Measurements from ENCODE around the gene THG1L.

THG1L gene

DNA sequence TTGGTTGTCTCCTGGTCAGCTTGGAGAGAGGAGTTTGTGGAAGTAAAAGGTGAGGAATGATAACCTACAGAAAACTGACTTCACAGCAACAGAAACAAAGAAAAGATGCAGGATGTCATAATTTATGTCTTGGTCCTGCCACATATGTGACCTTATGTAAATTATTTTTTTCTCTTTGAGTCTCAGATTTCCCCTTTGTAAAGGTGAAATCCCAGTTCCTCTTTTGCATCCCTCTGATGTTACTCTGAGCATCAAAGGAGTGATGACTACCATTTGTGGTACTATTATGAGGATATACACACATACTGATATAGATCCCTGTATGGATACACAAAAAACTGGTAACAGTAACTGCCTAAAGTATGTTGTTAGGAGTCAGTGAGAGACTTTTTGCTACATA lies 1.4 kb upstream of the THG1L start:
- no peak for DNase-seq

DNA sequence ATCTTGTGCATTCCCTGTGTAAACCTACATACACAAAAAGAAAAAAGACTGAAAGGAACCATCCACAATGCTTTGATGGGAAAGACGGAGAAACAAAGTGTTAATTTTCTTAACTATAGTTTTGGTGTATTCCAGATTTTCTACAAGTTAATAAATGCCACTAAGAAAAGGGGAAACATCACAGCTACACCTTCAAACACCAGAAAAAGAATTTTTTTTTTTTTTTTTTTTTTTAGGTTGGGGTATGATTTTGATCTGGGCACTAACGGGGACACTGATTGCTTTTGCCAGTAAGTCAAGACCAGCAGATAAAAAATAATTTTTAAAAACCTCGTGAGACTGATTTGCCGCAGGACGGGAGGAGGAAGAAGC lies 334 bp upstream of the THG1L start:
- DNase-seq, result no peak

DNA sequence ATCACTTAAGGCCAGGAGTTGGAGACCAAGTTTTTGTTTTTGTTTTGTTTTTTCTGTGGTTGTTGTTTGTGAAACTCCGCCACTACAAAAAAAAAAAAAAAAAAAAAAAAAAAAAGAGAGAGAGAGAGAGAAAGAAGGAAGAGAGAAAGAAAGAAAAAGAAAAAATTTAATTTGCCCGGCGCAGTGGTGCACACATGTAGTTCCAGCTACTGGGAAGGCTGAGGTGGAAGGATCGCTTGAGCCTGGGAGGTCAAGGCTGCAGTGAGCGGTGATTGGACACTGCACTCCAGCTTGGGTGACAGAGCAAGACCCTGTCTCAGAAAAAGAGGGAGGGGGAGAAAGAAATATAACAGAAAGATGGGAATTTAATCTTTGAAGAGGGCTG lies 902 bp downstream of the THG1L start:
- no peak for DNase-seq

DNA sequence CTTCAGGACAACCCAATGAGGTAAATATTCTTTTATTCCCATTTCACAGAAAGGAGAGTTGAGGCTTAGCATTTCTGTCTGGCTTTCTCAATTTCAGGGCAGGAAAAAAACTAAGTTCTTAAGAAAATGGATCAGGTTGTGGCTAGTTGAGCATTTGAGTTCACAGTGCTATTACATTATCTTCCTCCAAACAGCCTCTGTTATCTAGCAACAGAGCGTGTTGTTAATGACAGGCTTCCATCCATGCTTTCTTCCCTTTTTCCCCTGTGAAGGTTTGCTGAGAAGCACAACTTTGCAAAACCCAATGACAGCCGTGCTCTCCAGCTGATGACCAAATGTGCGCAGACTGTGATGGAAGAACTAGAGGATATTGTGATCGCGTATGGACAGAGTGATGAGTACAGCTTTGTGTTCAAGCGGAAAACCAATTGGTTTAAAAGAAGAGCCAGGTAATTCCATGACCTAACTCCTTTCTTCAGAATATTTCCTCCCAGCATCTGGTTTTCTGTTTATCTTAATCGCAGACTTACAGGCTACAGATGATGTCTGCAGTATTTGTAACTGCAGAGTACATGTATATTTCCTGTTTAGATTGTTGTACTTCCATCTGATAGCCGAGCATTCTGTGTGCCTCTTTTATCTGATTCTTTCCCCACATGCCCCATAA lies 1.5 kb downstream of the THG1L start:
- DNase-seq, result no peak

DNA sequence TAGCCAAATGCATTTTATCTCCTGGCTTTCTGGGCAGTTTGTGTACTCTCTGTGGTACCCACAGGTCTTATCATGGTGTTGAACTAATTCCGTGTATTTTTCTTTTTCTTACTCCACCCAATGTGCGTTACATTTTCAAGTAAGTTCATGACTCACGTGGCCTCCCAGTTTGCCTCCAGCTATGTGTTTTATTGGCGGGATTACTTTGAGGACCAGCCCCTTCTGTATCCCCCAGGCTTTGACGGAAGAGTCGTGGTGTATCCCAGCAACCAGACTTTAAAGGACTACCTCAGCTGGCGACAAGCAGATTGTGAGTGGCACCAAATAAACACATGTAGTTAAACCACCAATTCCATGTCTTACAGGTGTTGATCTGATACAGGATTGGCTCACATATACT lies 3.2 kb downstream of the THG1L start:
- DNase-seq, result no peak

DNA sequence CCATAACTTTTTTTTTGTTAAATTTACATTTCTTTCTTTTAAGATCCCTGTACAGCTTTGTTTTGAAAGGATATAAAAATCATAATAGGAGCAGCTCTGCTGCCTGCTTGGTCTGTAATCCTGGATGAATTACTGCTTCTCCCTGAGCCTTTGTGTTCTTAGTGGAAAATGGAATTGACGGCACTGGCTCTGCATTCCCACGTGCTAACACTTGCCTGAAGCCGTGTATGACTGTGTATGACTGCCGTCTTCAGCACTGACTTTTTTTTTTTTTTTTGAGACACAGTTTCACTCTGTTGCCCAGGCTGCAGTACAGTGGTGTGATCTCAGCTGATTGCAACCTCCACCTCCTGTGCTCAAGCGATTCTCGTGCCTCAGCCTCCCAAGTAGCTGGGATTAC lies 4.8 kb downstream of the THG1L start:
- DNase-seq, result no peak

DNA sequence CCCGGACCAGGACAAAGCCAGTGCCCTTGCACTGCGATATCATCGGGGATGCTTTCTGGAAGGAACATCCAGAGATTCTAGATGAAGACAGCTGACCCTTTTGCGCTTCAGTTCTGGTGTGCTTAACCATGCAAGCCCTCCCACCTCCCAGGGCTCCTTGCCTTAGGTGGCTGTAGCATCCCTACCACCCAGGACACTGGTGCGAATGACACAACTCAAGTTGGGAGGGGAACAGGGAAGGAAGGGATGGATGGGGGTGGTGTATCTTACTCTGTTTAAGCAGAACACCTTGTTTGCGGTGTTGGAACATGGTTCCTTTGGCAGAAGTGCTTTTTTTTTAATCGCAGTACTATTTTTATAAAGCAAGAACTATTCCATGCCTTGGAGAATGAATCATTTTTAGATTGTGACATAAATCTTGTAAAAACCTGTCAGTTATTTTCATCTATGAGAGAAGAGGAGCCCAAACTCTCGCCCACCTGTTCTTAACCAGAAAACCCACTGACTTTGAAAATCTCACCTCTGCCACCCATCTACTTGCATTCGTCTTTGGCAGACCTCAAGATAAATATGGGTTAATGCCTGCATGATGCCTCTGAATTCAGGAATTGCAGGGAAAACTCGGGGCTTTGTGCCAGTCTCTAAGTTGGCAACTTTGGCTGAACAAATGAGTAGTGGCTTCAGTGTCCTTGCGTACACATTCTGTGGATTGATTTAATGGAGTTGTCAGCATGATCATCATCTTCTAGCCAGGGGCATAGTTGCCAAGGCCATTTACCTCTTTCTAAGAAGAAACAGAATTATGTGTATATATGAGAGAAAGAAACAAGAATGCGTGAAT lies 8.4 kb downstream of the THG1L start:
- no peak for DNase-seq

DNA sequence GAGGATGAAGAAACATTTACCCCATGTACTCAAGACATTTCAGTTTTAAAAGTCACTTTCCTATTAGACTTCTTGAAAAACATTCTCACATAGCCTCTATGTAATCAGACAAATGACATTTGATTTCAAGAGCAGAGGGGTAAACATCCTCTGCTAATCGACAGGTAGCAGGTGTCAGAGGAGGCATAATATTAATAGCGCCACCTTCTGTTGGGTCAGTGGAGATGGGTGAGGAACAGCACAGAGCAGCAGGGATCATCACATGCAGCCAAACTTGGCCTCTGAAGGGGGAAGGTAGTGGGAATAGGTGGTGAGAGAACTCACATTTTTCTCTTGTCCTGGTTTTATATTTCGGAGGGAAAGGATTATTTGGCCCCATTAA lies 9.0 kb downstream of the THG1L start:
- no peak for DNase-seq

DNA sequence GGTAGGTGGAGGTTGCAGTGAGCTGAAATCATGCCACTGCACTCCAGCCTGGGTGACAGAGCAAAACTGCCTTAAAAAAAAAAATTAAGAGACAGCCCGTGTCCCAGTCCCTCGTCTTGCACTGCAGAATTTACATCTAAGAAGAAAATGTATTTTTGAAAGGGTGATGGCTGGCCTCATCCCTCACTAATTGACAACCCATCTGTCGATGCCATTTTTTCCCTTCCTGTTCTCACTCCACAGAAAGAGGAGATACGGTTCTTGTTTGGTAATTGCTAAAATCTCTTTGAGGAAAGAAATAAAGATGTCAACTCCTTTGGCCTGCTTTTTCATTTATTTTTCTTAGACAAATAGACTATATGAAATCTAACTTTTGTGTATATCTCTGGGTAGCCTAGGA lies 9.9 kb downstream of the THG1L start:
- no peak for DNase-seq

DNA sequence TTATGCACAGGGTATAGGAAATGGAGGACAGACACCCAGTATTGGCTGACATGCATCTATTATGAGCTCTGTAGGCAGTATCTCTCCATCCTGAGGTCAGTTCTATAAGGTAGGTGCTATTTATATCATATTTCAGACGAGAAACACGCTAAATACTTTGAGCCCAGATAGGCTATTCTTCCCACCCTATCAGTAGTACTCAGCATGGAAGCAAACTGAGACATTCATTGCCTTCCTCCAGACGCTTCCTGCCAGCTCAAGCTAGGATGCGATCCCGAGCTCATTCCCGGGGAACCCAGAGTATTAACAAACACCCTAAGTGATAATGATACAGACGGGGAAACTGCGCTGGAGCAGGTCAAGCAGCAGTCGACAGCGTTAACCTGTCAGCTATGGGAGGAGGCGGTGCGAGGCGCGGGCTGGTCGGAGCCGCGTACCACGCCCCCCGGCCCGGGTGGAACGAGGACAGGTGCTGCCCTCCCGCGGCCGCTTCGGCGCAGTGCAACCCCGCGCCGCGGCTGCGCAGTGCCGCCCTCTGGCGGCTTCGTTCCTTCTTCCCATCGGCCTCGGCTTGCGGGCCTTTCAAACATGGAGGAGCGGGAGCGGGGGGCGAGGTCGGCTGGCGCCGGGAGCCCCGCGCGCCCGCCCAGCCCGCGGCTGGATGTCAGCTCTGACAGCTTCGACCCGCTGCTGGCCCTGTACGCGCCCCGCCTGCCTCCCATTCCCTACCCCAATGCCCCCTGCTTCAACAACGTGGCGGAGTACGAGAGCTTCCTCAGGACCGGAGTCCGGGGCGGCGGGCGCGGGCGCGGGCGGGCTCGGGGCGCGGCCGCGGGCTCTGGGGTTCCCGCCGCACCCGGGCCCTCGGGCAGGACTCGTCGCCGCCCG lies 12.2 kb downstream of the THG1L start, which contains the start of gene LSM11:
LSM11 (plus strand) TSS at position 550 of the 888 bp plus-strand sequence; CDS start at position 589, 39 bp downstream.
- peak; percentile 45 for DNase-seq

DNA sequence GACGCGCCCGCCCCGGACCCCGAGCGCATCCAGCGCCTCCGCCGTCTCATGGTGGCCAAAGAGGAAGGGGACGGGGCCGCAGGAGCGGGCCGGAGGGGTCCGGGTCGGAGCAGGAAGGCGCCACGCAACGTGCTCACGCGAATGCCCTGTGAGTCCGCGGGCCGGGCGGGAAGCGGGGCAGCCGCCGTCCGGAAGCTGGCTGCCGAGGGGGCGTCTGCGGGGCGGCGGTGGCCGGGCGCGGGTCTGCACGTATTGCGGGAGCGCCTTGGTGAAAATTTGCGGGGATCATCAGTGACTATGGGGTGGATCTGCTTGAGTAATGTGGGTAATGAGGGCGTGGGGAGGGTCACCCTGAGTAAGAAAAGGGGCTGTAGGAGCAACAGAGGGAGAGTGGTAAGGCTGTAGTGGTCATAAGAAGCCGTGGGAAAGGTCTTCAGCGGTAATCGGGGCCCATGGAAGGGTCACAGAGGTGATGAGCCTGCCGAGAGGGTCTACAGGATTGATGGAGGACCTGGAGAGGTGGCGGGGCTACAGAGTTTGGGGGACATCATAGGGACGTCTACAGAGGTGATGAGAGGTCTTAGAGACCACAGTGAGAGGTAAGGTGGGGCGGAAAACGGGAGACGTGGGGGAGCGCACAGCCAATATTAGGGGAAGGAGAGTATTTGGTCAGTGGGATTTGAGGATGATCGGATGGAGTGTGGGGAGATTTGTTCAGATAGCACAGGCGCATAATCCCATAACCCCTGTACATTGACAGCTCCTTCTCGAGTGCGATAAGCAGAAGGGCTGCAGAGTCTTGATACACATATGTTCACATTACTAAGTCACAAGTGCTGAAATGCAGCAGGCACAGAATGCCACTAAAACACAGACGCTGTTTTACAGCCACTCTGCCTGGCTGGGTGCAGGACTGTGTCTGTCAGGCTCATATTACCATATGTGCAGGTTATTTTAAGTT lies 13.1 kb downstream of the THG1L start:
- peak; percentile 44 for DNase-seq

DNA sequence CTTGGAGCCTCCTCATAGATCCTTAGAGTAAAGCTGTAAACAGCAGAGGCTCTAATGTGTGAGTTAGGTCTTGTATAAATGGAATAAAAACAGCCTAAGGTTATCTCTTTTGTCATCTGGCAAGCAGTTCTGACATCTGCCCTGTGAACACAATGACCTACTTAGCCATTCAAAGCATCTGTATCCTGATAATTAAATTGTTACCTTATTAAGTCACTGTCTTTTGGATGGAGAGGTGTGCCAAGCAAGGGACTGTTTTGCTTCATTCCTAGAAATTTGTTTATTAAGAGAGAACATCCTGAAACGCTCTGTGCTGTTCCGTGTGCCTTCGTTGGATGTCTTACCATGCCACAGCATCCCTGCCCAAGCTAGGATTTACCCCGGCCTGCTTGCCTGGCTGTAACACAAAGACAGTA lies 13.8 kb downstream of the THG1L start:
- peak; percentile 44 for DNase-seq

DNA sequence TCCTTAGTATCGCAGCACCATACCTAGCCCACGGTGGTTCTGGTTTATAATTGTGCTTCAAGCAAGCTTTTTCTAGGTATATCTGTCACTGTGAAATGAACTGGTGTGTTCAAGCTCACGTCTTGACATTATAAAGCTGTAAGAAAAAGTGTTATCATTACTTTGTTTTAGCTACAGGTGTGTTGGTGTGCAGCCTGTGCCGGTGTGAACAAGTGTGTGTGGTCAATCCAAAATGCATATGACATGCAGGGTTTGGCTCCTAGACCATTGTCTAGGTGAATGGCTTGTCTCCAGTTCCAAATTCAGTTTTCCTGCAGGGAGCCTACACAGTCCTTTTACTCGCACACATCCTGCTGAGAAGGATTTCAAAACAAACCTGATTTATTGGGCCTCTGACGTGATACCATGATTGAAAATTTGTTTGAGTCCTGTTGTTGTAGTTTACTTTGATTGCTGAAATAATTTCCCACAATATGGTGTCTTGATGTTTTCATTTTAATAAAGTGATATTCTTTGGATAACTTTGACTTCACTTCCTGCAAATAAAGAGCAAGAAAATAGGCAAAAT lies 16.0 kb downstream of the THG1L start:
- no peak for DNase-seq

DNA sequence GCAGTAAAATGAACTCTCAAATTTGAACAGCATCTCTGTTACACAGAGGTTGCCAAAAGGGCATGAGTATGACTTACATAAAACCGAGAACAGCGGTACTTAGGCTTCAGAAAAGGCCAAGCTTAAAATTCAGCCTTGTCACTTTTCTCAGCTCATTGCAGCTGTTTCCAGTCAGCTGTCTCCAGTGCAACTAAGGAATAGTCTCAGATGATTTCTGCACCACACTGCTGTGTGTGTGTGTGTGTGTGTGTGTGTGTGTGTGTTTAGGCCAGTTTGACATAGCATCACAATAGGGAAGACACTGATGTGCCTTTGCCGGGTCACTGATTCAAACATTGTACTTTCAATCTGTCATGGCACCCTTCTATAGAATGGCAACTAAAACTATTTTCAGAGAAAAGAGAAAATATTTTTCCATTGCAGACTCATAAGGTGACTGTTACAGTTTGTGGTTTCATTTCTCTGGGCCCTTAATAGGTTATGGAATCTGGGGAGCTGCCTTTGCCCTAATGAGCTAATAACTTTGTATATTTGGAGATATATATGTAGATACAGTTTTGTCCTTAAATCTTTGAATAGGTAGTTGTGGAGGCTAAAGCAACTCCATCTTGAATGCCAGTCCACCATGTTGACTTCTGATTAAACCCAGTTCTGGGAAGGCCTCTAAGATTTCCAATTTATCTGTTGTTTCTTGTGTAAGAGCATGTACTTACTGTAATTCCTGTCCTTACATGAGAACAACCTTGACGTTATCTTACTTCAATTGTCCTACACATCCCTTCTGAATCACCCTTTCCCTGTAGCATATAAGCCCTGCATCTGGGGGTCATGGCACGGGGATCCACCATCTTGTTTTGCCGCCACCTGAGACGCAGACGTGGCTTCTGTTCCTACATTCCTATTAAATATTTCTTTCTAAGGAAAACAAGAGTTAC lies 16.8 kb downstream of the THG1L start:
- no peak for DNase-seq

DNA sequence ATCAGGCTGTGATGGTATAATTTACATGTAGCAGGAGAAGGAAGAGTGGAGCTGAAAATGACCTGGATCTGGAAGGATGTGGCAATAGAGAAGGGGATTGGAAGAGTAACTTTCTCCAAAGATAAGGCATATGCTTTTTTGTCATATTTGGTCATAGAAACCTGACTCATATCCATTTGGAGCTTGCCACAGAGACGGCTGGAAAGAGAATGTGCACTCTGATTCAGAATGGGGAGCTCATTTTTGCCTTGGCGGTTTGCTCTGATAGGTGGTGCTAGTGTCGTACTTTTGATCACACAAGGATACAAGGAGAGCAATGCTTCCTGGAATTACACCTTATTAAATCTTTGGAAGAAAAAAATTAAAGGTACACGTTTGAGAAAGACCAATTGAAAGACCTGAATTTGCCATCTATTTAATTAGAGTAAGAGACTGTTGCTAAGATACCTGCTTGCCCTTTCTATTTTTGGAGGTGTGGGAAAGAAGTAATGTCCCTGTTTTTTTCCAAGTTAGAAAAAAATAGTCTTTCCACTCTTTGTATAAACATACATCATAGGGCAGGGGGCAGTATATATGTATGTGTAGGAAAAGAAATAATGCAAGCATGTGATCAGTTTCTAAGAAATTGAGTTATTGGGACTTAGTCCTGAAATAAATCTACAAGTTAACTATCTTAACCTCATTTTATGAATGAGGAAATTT lies 17.7 kb downstream of the THG1L start:
- no peak for DNase-seq

DNA sequence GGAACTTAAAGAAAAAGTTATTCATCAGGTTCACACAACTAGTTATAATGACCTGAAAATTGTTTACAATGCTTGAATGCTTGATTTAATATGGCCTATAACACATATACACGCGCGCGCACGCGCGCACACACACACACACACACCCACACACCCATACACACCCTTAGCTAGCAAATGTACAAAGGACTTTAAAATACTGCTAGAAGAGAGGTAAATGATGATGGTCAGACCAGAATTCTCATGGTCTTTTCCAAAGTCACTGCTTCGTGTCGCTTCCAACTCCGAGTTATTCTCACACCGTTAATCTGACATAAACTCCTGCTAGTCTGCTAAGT lies 18.2 kb downstream of the THG1L start:
- no peak for DNase-seq

DNA sequence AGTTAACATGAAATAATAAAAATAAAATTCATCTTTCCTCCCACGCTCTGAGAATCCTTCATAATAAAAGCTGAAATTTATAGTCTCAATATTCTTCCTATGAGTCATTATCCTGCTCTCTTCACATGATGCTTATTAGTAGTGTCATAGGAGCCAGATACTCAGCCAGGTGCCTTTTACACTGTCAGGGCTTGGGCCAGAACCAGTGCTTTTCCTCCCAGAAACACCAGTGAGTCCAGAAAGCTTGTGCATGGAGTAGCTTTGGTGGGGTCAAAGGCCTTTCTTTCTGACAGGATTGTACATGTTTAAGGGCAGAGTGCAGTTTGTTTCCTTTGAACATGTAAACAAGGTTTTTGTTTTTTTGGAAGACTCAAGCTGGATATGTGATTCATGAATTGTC lies 19.1 kb downstream of the THG1L start:
- DNase-seq, result no peak

DNA sequence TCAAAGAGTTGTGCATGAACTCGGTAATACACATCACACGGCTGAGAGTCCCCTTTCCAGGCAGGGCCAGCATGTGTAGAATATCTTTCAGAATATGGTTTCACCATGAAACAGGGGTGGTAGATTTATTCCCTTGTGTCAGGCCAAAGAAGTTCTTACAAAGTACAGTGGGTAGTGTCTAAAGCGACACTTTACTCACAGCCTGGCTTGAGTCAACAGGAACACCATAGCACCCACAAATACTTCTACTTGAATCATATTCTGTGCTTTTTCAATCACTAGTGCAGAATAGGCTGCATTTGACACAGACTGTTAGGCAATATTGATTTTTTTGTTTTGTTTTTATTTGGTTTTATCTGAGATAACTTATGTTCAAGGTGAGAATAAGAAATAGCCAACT lies 24.9 kb downstream of the THG1L start:
- no peak for DNase-seq

DNA sequence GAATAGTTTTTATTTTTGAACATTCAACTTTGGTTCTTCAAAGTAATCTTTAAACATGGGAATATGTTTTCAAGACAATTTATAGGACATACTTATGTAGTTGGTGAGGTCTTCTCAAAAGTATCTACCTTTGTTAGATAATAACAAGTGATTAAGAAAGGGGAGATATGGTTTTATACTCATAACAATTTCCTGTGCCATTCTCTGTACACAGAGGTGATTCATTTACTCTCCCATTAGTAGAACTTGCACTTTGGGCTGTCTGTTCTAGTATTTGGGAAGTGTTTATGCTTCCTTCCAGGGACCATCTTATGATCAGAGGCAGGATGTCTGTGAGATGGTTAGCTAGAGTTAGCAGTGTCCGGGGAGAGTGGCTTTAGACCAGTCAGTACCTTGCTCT lies 27.5 kb downstream of the THG1L start:
- no peak for DNase-seq

All from DMS 273 treated with DMSO at 0.1 percent for 48 hours (cell line).